Gastroesophageal sphincter (tissue), 3 donors: Measurements from ENCODE around the gene TMEM131L.

Experiments used
- CTCF ChIP-seq, 4 experiments: fragments of 200-600 bp in 2 of 4; fragments of 450-650 bp in 2 of 4; sonication (generic) in 1 of 4; IDR thresholded peaks; one replicate each; pipeline ENCODE4 v1.5.1; 2017 to 2019; ENCODE audit warnings: antibody characterized with exemption in 4 of 4, mild to moderate bottlenecking in 2 of 4, moderate library complexity in 2 of 4
- EP300 ChIP-seq: sonication (generic); formaldehyde crosslinking; IDR thresholded peaks from one replicate; pipeline ENCODE4 v1.6.1; 2017; ENCODE audit warnings: antibody characterized with exemption, mild to moderate bottlenecking
- POLR2A ChIP-seq, 2 donors: fragments of 450-650 bp; IDR thresholded peaks; one replicate each; pipeline ENCODE4 v1.6.1; 2017; ENCODE audit warnings: antibody characterized with exemption in 2 of 2, mild to moderate bottlenecking in 2 of 2, moderate library complexity in 1 of 2
- POLR2AphosphoS5 ChIP-seq: sonication (generic); formaldehyde crosslinking; IDR thresholded peaks from one replicate; pipeline ENCODE4 v1.6.1; 2017; ENCODE audit warnings: antibody characterized with exemption

DNA sequence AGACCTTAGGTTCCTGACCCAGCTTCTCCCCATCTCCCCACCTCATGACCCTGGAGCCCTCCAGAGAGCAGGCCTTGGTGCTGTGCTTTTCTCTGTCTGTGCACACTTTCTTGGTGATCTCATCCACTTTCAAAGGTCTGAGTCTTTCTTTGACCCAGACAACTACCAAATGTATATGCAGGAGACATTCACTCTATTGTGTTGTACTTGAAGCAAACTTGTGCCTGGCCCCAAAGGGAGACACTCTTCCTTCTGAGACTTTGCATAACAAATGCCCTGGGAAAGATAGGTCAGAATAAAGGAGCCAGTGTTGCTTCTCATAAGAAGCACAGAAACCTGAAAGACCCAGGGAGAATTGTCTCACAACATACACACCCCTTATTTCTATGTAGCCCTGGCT is 163.6 kb downstream of the TMEM131L start:
- TF ChIP-seq POLR2AphosphoS5 (no peak), CTCF (IDR thresholded peaks at IDR 0.05) (no peak), POLR2A (IDR thresholded peaks at IDR 0.05) (no peak), EP300 (no peak)
